Esophagus muscularis mucosa (tissue), 4 donors: ENCODE results near the gene SLC23A3.

Experiments
- CTCF ChIP-seq, 3 experiments: fragments of 200-600 bp in 2 of 3; fragments of 450-650 bp in 1 of 3; sonication (generic) in 2 of 3; IDR thresholded peaks; one replicate each; pipeline ENCODE4 v1.5.1; 2017 to 2019; ENCODE audit warnings: antibody characterized with exemption in 3 of 3, mild to moderate bottlenecking in 2 of 3, moderate library complexity in 1 of 3
- EP300 ChIP-seq: sonication (generic); formaldehyde crosslinking; IDR thresholded peaks from one replicate; pipeline ENCODE4 v1.6.1; 2017; ENCODE audit warnings: antibody characterized with exemption
- POLR2AphosphoS5 ChIP-seq, 2 donors: sonication (generic); formaldehyde crosslinking; IDR thresholded peaks; one replicate each; pipeline ENCODE4 v1.6.1; 2017; ENCODE audit warnings: antibody characterized with exemption in 2 of 2

- TF ChIP-seq CTCF (IDR thresholded peaks at IDR 0.05) (no peak), POLR2AphosphoS5 (IDR thresholded peaks at IDR 0.05) (no peak), EP300 (no peak)
These were observed 13.4 kb upstream of the SLC23A3 start for GRCh38 chr2:219183151-219183772.
